ENCODE measurements around the gene NPL.

Gene NPL

GRCh38 chr1:182816863-182817262, 27.3 kb downstream of the NPL start:
- no peak for DNase-seq (ENCODE audit: low spot score)

- DNase-seq (ENCODE audit: low spot score), result no peak
Measured at GRCh38 chr1:182817802-182818201, 28.2 kb downstream of the NPL start.

- DNase-seq (ENCODE audit: low spot score), result no peak
Measured at GRCh38 chr1:182823220-182823619, 33.6 kb downstream of the NPL start.

GRCh38 chr1:182826892-182827291, 37.3 kb downstream of the NPL start:
- no peak for DNase-seq (ENCODE audit: low spot score)

GRCh38 chr1:182829285-182829932, 39.8 kb downstream of the NPL start:
- no peak for DNase-seq (ENCODE audit: low spot score)

DNA sequence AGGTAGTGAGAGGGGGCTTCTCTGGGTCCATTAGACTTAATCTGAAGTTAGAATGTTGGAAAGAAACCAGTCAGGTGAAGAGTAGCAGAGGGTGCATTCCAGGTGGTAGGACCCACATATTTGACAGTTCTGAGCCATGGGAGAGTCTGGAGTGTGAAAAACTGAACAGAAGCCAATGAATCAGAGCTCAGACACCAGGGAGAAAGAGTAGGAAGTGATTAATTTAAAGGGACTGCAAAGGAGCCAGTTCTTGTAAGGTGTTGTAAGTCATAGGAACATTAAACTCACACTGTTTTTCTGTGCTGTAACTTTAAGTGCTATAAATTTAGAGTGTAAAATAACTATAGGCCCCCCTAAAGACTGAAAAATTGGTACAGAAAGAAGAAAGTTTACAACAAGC, 43.7 kb downstream of the NPL start:
- no peak for DNase-seq (ENCODE audit: low spot score)

DNA sequence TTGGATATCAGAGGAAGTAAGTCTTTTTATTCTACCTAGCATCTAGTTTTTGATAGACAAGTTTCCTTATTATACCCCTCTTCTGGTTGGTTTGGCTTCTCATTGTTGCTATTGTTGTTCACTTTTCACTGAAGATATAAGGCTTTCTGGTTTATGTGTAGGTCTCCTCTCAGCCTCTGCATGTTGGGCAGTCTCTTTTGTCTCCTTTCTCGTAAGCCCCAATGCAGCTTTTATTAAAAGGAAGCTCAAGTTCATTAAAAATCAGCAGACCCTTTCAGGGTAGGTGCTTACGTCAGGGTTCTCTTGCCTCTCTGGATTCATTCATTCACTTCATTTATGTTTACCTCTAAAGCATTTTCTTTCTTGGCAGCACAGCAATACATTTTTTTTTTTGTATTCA, 44.8 kb downstream of the NPL start:
- no peak for DNase-seq (ENCODE audit: low spot score)

DNA sequence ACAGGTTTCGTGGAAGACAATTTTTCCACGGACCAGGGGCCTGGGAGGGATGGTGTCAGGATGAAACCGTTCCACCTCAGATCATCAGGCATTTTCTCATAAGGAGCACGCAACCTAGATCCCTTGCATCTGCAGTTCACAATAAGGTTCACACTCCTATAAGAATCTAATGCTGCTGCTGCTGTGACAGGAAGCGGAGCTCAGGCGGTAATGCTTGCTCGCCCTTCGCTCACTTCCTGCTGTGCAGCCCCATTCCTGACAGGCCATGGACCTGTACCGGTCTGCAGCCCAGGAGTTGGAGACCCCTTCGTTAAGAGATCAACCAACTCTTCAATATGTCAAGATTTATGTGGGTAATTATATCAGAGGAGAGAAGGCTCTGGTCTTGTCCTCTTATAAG, 46.2 kb downstream of the NPL start:
- DNase-seq (ENCODE audit: low spot score), result no peak

DNA sequence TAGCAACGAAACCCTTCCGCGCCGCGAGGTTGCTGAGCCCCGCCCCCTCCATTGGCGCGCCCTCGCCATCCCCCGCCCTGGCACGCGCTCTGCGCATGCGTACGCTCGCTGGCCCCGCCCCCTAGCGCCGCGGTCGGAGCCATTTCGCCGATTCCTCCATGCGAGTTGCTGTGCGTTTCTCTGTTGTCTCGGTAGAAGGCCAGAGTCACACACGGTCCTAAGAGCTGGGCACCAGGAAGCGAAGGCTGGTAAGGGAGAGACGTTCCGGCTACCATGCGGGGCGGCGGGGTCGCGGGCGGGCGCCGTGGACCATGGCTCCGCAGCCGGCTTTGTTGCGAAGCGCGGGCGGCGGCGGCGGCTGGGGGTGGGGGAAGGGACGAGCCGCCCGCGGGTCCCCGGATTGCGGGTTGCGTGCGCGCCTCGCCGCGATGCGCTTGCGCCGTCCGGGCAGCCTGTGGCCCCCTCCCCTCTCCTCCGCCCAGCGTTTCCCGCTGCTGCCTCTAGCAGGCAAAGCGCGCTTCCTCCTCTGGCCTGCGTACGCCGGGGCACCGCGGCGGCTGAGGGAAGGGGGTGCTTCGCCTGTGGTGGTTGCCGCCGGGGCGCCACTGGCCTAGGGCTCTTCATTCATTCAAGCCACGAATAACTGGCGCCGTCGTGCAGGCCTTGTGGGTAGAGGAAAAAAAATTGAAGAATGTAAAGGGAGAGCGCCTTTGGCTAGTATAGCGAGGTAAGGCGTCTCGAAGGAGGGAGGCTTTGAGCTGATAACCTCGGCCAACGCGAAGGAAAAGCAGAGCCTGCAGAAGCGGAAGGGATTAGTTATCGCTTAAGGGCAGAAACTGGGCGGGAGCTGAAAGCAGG, 49.9 kb downstream of the NPL start, which contains the start of gene DHX9:
TSS of gene DHX9 (plus strand) at position 139 of the 858 bp plus-strand sequence. CDS start 3,220 bp downstream, outside the sequence.
- peak; percentile 99 for DNase-seq (ENCODE audit: low spot score)

DNA sequence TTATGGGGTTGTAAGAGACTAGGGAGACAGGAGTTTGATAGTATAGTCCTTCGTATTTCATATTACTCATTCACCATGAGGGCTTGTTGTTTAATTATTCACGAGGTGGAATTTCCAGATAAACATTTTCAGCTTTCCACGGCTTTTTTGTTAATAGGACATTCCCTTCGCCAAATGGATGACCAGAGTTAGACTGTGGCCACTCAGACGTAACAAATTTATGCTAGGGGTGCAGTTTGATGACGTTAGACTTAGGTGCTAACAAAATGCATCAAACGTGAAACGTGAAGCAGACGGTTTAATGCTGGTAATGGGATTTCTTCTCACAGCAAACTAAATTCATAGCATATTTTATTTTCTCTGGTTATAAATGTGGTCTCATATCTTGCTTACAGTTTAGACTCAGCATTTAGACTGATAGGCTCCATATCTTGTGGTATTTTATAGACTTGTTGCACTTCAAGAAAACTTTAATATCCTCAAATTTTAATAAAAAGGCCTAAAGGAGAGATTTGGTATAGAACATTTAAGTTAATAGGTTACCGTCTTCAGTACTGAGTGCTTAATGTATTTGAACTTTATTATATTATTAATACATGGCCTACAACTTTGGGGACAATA, 51.9 kb downstream of the NPL start:
- DNase-seq (ENCODE audit: low spot score), result peak; percentile 2

- no peak for DNase-seq (ENCODE audit: low spot score)
Measured at GRCh38 chr1:182842265-182842664, 52.7 kb downstream of the NPL start.

GRCh38 chr1:182845379-182845778, 55.8 kb downstream of the NPL start:
- DNase-seq (ENCODE audit: low spot score), result no peak

GRCh38 chr1:182845894-182846293, 56.3 kb downstream of the NPL start:
- no peak for DNase-seq (ENCODE audit: low spot score)

DNA sequence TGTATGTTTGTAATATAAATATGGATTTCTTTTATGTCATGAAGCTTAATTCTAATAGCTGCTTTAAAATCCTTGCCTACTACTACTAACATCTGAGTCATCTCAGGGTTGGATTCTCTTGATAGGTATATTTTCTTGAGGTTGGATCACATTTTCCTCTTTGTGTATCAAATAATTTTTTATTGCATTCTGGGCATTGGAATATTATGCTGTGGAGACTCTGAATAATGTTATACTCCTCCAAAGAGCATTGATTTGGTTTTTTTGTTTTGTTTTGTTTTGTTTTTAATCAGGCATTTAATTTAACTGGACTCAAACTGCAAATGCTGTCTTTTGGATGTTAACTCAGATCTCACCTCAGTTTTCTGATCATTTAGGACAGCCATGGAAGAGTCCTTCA, 57.5 kb downstream of the NPL start:
- DNase-seq (ENCODE audit: low spot score), result no peak

DNA sequence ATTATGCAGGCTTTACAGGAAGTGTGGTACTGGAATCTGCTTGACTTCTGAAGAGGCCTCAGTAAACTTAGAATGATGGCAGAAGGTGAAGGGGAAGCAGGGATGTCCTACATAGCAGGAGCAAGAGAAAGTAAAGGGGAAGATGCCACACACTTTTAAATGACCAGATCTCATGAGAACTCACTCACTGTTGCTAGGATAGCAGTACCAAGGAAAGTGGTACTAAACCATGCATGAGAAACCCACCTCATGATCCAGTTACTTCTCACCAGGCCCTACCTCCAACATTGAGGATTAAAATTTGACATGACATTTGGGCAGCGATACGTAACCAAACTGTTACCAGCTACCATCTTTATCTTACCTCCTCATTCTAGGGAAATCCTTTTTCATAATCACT, 59.2 kb downstream of the NPL start:
- DNase-seq (ENCODE audit: low spot score), result no peak

DNA sequence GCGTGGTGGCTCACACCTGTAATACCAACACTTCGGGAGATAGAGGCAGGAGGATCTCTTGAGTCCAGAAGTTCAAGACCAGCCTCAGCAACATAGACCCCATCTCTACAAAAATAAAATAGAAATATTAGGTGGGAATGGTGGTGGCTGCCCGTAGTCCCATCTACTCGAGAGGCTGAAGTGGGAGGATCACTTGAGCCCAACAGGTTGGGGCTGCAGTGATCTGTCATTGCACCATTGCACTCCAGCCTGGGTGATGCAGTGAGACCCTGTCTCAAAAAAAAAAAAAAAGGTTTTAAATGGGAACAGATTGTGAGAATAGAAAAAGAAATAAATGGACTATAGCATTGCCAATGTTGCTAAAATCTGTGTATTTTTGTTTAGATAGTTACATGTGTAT, 60.7 kb downstream of the NPL start:
- DNase-seq (ENCODE audit: low spot score), result no peak

- no peak for DNase-seq (ENCODE audit: low spot score)
Measured at GRCh38 chr1:182851825-182852224, 62.3 kb downstream of the NPL start.

DNA sequence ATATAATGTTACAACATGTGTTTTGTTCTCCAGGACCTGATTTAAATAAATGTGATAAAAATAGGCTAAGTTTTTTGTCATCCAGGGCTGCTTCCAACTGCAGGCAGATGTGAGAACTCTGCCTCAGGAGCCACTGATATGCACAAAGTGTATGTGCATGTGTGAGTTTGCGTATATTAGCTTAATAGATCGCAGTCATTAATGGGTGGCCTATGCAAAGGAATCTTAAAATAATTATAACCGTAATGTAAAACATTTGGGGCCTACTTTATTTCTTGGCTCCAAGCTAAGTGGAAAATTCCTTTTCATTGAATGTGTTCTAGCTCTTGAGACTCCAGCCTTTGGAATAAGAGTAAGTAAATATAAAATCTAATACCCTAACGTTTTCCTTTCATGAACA, 66.3 kb downstream of the NPL start:
- no peak for DNase-seq (ENCODE audit: low spot score)

DNA sequence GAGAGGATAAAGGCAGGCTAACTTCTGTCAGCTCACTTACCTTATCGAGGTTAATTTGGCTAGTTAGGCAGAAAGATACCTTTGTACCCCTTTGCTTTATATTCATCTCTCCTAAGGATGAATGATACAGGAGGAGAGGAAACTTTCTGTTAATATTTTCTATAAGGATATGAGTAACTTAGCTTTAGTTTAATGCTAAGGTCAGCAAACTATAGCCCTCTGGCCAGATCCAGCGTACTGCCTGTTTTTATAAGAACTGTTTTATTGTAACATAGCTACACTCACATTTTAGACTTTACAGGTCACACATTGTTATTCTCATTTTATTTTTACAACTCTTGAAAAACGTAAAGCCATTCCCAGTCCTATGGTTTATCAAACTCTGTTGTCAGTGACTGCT, 67.6 kb downstream of the NPL start:
- DNase-seq (ENCODE audit: low spot score), result no peak

- no peak for DNase-seq (ENCODE audit: low spot score)
Measured at GRCh38 chr1:182860658-182861057, 71.1 kb downstream of the NPL start.

- no peak for DNase-seq (ENCODE audit: low spot score)
Measured at GRCh38 chr1:182861994-182862393, 72.4 kb downstream of the NPL start.

DNA sequence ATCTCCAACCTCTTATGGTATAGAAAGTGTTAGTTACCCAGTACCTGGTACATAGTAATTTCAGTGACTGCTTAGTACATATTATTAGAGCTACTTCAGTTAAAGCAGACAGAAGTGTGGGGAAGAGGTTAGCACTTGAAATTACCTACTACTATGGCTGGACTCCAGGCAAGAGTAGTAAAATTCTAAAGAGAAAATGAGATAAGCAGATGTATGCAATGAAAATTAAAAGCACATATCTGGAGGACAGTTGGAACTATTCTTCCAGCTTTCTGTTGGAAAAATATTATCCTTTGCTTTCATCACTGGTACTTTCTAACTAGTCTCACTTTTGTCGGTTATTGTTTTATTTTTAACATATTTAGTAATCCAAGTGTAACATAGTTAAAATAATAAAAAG, 73.3 kb downstream of the NPL start:
- DNase-seq (ENCODE audit: low spot score), result no peak

GRCh38 chr1:182863940-182864339, 74.4 kb downstream of the NPL start:
- no peak for DNase-seq (ENCODE audit: low spot score)

Measured in AG08395 (cell line).